Stimulated activated CD8-positive, alpha-beta memory T cell treated with anti-CD3 and anti-CD28 coated beads, Interleukin-7, amount 100 ng/mL, for 48 hours (primary cell): ENCODE results near the gene SPDYE2B.
"Not testable (repeated sequence)": the region's sequence is repeated elsewhere in the genome, so short reads cannot be mapped to it uniquely, and the experiment has no call there.

Source experiments
- DNase-seq, 2 donors: peaks; one replicate each; pipeline ENCODE4 v3.0.0-alpha.2; 2020; ENCODE audit warnings: low read depth in 1 of 2; ENCODE audit errors: extremely low read depth in 1 of 2

SPDYE2B gene

DNA sequence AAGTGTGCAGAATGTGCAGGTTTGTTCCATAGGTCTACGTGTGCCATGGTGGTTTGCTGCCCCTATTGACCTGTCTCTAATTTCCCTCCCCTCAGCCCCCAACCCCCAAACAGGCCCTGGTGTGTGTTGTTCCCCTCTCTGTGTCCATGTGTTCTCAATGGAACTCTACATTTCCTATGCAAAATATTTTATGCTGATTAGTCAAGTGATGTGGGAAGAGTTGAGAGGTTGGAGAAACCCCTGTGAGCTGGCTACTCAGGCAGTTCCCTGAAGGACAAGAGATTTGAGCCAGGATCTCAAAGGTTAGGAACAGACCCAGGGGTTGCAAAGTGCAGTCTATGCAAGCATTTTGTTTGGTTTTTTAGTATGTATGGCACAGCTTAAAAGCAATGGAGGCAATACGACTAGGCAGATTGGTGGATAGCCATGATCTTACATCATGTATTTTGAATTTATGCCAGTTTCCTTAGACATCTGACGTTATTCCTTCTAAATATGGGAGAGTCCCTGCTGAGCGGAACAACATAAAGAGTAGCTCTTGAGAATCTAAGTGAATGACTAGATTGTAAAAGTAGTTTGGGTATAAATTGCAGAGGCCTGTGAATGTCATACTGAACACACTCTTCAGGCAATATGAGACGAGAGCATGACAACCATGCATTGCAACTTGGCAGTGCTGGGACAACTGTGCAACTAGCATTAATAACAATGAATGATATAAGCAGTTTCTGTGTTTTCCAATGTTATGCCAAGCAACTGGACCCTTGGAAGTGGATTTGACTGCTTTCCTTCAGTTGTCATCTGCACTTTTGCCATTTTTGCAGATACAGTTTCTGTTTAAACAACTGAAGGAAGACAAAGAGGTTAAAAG is 47.8 kb downstream of the SPDYE2B start:
- not testable (repeated sequence) for DNase-seq

DNA sequence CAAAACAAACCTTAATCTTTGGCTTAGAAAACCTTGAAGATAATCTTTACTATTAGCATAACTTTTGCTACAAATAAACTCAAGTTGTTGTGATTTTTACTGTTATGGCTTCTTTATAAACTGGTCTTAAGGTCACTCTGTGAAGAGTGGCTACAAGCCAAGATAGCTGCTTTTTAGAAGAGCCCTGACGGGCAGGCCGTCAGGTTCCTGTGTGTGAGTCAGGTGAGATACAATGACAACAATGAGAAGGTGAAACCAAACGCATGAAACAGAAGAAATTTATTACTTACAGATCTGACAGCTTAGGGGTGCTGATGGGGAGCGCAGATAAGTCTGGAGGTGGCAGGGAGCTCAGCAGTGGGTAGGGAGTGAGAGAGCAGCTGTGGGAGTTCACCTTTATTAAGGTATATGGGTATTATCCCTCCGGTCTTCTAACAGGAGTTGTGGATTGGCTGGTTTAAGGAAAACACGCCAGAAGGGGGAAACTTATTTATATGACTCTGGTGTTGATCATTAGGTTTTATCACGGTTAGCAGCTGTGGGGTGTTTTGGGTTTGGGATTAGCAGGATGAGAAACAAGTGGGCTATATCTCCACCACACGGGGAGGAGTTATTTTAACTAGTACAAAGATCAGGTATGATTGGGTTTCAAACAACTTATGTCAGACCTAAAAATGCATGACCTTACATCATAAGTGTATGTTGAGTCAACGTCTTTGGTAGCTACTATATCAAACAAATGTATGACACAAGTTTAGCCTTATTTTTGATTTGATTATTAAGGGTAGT is 49.0 kb downstream of the SPDYE2B start:
- not testable (repeated sequence) for DNase-seq
